ENCODE results near the gene PLEKHM3. TPM values are rescaled to one million over a fixed set of nuclear protein-coding genes. Genes with fewer than 3 reads are reported as not detected.
"Not testable (repeated sequence)": the region's sequence is repeated elsewhere in the genome, so short reads cannot be mapped to it uniquely, and the experiment has no call there.

The PLEKHM3 gene
- total RNA-seq, 2 donors from 2014 or later, result 20.5 to 21.8 TPM

GRCh38 chr2:207950761-207951114 is 74.6 kb downstream of the PLEKHM3 start:
- Histone ChIP-seq H3K27ac (no peak overlapping the region), H3K4me3 (no peak overlapping the region), H3K36me3 (no peaks in the 10 kb centered on the region), H3K9me3 (no peaks in the 10 kb centered on the region), H3K4me1 (ENCODE audit: control insufficient read depth in 1 of 2, low read depth in 2 of 2) (no peaks in the 10 kb centered on the region), H3K27me3 (replicated peaks; ENCODE audit: insufficient read depth) (no peaks in the 10 kb centered on the region)
- no peak for ATAC-seq (ENCODE audit: insufficient number of reproducible peaks, low FRiP score, low read depth)
- DNase-seq (ENCODE audit: low spot score), result no peak
- no peak for TF ChIP-seq CTCF (IDR thresholded peaks at IDR 0.05)

- no peak for ATAC-seq (ENCODE audit: insufficient number of reproducible peaks, low FRiP score, low read depth)
- Histone ChIP-seq H3K4me1 (ENCODE audit: control insufficient read depth in 1 of 2, low read depth in 2 of 2) (no peaks in the 10 kb centered on the region), H3K27ac (no peak overlapping the region), H3K27me3 (replicated peaks; ENCODE audit: insufficient read depth) (no peaks in the 10 kb centered on the region), H3K9me3 (no peaks in the 10 kb centered on the region), H3K36me3 (peaks cover 5% of the 10 kb centered on the region), H3K4me3 (no peak overlapping the region)
- DNase-seq (ENCODE audit: low spot score), result no peak
- TF ChIP-seq CTCF (IDR thresholded peaks at IDR 0.05), result no peak
Observed at GRCh38 chr2:207950063-207950760, 75.1 kb downstream of the PLEKHM3 start.

GRCh38 chr2:207949245-207949644 is 76.1 kb downstream of the PLEKHM3 start:
- H3K27ac ChIP-seq; H3K4me1 ChIP-seq (ENCODE audit: control insufficient read depth in 1 of 2, low read depth in 2 of 2); H3K36me3 ChIP-seq; DNase-seq (ENCODE audit: low spot score); H3K4me3 ChIP-seq; H3K9me3 ChIP-seq; H3K27me3 ChIP-seq (replicated peaks; ENCODE audit: insufficient read depth); ATAC-seq (ENCODE audit: insufficient number of reproducible peaks, low FRiP score, low read depth): not testable (repeated sequence)

- no peaks in the 10 kb centered on the region for H3K4me1 ChIP-seq (ENCODE audit: control insufficient read depth in 1 of 2, low read depth in 2 of 2)
- no peak overlapping the region for H3K4me3 ChIP-seq
- no peak for TF ChIP-seq CTCF (IDR thresholded peaks at IDR 0.05)
- no peaks in the 10 kb centered on the region for H3K9me3 ChIP-seq
- no peak overlapping the region for H3K27ac ChIP-seq
- no peaks in the 10 kb centered on the region for H3K27me3 ChIP-seq (replicated peaks; ENCODE audit: insufficient read depth)
- no peak for DNase-seq (ENCODE audit: low spot score)
- no peak for ATAC-seq (ENCODE audit: insufficient number of reproducible peaks, low FRiP score, low read depth)
- peaks cover 9% of the 10 kb centered on the region for H3K36me3 ChIP-seq
Observed at GRCh38 chr2:207944979-207945600, 80.2 kb downstream of the PLEKHM3 start.

GRCh38 chr2:207944334-207944733 is 81.0 kb downstream of the PLEKHM3 start:
- Histone ChIP-seq H3K4me3 (no peak overlapping the region), H3K27ac (no peak overlapping the region), H3K27me3 (replicated peaks; ENCODE audit: insufficient read depth) (no peaks in the 10 kb centered on the region), H3K9me3 (no peaks in the 10 kb centered on the region), H3K36me3 (peaks cover 9% of the 10 kb centered on the region), H3K4me1 (ENCODE audit: control insufficient read depth in 1 of 2, low read depth in 2 of 2) (no peaks in the 10 kb centered on the region)
- TF ChIP-seq CTCF (IDR thresholded peaks at IDR 0.05), result no peak
- DNase-seq (ENCODE audit: low spot score) (no peak), ATAC-seq (ENCODE audit: insufficient number of reproducible peaks, low FRiP score, low read depth) (no peak)
